Neural cell (in vitro differentiated cells): ENCODE data around the gene RASIP1.

Source experiments
- CTCF ChIP-seq: fragments of 450-650 bp; IDR thresholded peaks from 2 replicates; pipeline ENCODE4 v1.5.1; 2014; ENCODE audit warnings: antibody characterized with exemption, mild to moderate bottlenecking, moderate library complexity; ENCODE audit not compliant: poor library complexity, severe bottlenecking
- EP300 ChIP-seq: fragments of 450-650 bp; conservative IDR thresholded peaks from 2 replicates; pipeline ENCODE4 v1.6.1; 2014; ENCODE audit warnings: antibody characterized with exemption, mild to moderate bottlenecking, moderate library complexity; ENCODE audit not compliant: poor library complexity, severe bottlenecking
- EZH2 ChIP-seq: fragments of 200-600, 300-800 bp; shearing (Covaris generic), sonication (generic); IDR thresholded peaks from 2 replicates; pipeline ENCODE4 v1.6.1; 2014; ENCODE audit warnings: antibody characterized with exemption, low read length, borderline replicate concordance, mild to moderate bottlenecking; ENCODE audit not compliant: insufficient read depth, poor library complexity, severe bottlenecking
- POLR2AphosphoS5 ChIP-seq: IDR thresholded peaks from 2 replicates; pipeline ENCODE4 v1.6.1; 2012
- REST ChIP-seq: IDR thresholded peaks from 2 replicates; pipeline ENCODE4 v1.6.1; 2012; ENCODE audit warnings: borderline replicate concordance
- SMC3 ChIP-seq: fragments of 450-650 bp; conservative IDR thresholded peaks from 2 replicates; pipeline ENCODE4 v1.6.1; 2014; ENCODE audit warnings: antibody characterized with exemption, mild to moderate bottlenecking, moderate library complexity; ENCODE audit not compliant: poor library complexity
- TAF1 ChIP-seq: IDR thresholded peaks from 2 replicates; pipeline ENCODE4 v1.6.1; 2012; ENCODE audit warnings: low read depth

- TF ChIP-seq CTCF (no peak), EZH2 (no peak), REST (no peak), EP300 (no peak), SMC3 (no peak), POLR2AphosphoS5 (no peak), TAF1 (no peak)
Measured at GRCh38 chr19:48755084-48755641, 14.8 kb upstream of the RASIP1 start, which contains the start of gene FGF21.
